ENCODE results near the gene SECTM1. TPM values are rescaled to one million over a fixed set of nuclear protein-coding genes. Genes with fewer than 3 reads are reported as not detected.

SECTM1 gene
- total RNA-seq, 4 donors from 2014 or later = 19.8 to 35.5 (median 30.7) TPM

DNA sequence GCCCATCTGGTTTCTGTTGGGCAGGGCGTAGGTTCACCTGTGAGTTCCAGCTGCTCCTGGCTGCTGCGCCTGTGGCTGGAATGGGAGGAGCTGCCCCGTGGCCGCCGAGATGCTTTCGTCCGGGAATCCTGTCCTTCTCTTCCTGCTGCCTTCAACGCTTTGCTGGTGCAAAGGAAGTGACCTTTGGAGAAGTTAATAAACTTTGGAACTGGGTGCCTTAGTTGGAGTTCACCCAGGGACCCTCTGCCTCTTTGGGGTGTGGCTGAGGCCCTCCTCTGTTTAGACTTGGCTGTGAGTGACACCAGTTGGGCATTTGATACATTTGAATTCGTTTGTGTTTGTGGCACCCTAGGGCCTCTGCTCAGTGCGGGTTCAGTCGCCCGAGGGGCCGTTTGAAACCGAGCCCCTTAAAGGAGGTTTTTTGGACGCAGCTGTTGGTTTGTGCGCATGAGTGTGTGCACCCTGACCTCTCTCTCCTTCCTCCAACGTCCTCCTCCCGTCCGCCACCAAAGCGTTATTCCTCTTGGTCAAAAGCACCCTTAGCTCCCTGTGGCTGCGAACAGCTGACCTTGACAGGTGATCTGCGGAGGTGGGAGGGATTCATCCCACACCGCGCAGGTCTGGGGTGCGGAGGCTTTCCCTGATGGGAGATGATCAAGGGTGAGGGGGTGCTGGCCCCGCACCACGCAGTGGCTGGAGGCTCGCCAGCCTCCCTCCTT, 9.0 kb upstream of the SECTM1 start:
- no peak for DNase-seq (ENCODE audit: low spot score)
- ATAC-seq (ENCODE audit: low FRiP score) = no peak
- TF ChIP-seq, protein P1, sequence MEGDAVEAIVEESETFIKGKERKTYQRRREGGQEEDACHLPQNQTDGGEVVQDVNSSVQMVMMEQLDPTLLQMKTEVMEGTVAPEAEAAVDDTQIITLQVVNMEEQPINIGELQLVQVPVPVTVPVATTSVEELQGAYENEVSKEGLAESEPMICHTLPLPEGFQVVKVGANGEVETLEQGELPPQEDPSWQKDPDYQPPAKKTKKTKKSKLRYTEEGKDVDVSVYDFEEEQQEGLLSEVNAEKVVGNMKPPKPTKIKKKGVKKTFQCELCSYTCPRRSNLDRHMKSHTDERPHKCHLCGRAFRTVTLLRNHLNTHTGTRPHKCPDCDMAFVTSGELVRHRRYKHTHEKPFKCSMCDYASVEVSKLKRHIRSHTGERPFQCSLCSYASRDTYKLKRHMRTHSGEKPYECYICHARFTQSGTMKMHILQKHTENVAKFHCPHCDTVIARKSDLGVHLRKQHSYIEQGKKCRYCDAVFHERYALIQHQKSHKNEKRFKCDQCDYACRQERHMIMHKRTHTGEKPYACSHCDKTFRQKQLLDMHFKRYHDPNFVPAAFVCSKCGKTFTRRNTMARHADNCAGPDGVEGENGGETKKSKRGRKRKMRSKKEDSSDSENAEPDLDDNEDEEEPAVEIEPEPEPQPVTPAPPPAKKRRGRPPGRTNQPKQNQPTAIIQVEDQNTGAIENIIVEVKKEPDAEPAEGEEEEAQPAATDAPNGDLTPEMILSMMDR (IDR thresholded peaks at IDR 0.05) = no peak

DNA sequence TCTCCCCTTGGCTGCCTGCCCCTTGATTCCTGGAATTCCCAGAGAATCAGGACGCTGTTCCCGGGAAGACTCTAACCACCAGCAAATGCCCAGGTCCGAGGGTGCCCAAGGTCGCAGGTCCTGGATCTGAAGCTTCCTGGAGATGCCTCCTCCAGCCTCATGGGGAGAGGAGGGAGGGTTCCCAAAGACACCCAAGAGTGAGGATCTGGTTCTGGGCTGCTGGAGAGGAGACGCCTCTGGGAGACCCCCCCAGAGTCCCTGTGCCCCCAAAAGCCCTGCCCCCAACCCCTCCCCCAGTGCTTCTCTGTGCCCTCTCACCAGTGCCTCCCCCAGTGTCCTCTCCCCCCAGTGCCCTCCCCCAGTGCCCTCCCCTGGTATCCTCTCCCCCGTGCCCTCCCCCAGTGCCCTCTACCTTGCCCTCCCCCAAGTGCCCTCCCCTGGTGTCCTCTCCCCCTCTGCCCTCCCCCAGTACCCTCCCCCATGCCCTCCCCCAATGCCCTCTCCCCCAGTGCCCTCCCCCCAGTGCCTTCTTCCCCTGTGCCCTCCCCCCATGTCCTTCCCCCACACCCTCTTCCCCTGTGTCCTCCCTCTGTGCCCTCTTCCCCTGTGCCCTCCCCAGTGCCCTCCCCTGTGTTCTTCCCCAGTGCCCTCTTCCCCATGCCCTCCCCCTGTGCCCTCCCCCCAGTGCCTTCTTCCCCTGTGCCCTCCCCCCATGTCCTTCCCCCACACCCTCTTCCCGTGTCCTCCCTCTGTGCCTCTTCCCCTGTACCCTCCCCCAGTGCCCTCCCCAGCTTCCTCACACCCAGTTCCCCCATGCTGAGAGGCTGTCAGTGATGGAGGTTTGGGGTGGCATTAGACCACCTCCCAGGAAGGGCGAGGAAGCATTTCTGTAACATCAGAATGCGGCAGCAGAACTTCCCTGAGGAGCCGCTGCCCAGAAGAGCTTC, 6.3 kb upstream of the SECTM1 start:
- TF ChIP-seq, protein P1 (IDR thresholded peaks at IDR 0.05) = no peak
- ATAC-seq (ENCODE audit: low FRiP score) = no peak
- no peak for DNase-seq (ENCODE audit: low spot score)

DNA sequence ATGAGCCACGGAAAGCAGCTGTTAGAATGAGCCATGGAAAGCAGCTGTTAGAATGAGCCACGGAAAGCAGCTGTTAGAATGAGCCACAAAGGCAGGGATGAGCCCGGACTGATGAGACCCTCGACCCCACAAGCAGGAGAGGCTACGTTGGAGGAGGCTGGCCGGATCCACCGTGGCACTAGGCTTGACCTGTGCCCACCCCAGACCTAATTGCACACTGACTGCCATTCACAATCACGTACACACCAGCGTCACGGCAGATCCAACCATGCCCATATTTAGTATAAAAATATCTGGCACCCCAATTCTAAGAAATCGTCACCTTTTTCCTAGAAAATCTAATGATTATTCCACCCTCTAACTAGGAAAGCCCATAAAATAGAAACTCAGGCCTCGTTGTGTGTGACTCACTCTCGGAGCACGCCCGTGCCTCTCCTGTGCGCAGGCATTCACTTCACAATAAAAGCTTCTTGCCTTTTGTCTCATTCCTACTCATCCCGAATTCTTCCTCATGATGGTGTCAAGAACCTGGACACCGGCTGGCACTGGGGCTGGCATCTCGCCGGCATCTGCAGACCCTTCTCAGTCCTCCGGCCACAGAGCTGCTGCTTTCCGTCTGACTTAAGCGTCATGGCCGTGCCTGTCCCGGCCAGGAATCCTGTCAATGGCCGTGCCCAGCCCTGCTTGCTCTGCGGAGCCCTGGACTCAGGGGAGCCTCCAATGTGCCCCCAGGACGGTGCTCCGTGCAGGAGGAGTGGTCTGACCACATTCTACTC, 5.5 kb upstream of the SECTM1 start:
- ATAC-seq (ENCODE audit: low FRiP score) = peak; percentile 83
- TF ChIP-seq, protein P1 (IDR thresholded peaks at IDR 0.05) = no peak
- no peak for DNase-seq (ENCODE audit: low spot score)

DNA sequence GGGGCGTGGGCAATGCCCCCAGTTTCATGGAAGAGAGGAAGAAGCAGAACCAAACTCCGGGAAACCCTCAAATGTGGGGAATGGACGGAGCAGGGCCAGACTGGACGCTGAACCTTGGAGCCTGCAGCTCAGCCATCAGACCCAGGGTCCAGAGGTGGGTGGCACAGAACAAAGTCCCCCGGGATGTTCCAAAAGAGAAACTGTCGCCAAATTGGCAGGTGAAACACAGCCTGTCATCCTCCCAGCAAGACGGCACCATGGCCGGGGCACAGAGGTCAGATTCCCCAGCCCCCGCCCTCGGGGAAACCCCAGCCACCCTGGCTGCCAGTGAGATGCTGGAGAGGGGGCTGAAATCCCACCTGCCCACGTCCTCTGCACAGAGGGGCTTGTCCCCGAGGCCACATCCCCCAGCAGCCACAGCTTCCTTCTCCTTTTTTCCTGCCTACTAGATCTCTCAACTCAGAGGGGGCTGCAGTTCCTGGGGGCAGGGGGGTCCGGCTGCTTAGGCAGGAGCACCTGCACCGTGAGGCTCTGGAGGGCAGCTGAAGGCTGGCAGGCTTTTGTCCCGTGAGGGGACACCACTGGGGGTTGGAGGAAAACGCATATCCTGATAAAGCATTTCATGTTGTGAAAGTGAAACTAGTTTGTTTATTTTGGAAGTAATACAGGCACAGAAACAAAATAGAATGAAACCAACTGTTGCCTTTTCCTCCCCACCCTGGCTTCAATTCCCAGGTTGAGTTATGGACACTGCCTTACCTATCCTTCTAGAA, 1.2 kb upstream of the SECTM1 start:
- TF ChIP-seq, protein P1 (IDR thresholded peaks at IDR 0.05) = no peak
- no peak for ATAC-seq (ENCODE audit: low FRiP score)

DNA sequence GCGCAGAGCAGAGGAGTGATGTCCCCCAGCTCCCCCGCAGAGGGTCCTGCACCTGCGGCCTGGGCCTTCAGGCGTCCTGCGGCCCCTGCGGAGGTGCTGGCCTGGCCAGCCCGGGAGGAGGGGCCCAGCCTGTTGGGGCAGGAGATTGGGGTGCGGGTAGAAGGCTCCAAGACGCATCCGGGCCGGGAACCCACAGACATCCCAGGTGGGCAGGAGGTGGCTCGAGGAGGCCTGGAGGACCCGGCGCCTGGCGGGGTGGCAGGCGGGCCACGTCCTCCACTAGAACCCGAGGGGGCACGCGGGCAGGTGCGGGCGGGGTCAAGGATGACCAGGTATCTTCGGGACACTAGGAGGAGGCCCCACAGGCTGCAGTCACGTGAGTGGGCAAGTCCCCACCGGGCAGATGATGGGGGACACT, 647 bp upstream of the SECTM1 start:
- DNase-seq (ENCODE audit: low spot score) (no peak), ATAC-seq (ENCODE audit: low FRiP score) (no peak)
- TF ChIP-seq, protein P1 (IDR thresholded peaks at IDR 0.05) = no peak

More for the DNA sequence above, 1.2 kb upstream of the SECTM1 start:
- no peak for DNase-seq (ENCODE audit: low spot score)

DNA sequence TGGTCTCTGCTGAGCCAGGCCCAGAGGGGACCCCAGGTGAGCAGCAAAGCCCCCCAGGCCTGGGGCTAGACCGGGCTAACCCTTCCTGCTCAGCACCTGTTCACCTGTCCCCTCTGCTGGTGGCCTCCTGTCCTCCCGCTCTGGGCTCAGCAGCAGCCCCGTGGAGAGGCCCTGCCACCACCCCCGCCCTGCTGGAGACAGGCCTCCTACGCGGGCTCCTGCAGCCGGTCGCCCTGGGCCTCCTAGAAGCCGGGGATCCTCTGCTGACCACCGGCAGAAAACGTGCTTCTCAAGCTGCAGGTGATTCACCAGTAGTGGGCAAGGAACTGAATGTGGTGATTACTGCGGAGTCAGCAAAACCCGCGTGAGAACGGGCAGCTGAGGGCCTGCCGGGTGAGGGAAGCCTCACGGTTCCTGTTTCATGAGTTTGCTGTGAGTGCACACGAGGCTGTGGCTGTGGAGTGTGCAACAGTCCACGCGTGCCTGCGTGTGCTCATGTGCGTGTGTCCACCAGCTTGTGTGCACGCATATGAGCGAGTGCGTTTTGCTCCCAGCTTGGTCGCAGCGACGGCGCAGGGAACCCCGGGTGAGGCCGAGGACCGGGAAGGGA, 792 bp downstream of the SECTM1 start:
- ATAC-seq (ENCODE audit: low FRiP score) = peak; percentile 35
- DNase-seq (ENCODE audit: low spot score) = no peak
- TF ChIP-seq, protein P1 (IDR thresholded peaks at IDR 0.05) = no peak

Data from omental fat pad (tissue), 4 donors.